ENCODE results near the gene RECQL5. TPM values are rescaled to one million over a fixed set of nuclear protein-coding genes. Genes with fewer than 3 reads are reported as not detected.

Gene RECQL5
- total and polyA plus RNA-seq, 2 of the 8 experiments (the other 6 are each of a cell fraction or from before 2014, with no cell fraction given) = 15.1 to 41.1 TPM

DNA sequence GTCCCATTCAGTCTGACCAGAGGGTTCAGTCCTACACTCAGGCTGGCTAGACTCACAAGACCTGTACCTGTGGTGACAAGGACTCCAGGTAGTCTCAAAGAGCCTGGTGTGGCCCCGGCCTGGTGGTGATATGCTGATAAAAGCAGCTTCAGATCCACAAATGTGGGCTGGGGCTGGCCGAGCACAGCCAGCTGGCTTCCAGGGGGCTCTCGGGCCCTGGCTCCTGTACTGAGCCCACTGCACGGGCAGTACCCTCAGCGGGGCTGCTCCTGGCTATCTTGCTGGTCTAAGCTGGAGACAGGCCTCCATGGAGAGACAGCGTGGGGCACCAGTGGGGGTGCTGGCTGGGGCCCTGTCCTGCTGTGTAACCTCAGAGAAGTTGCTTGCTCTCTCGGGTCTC lies 29.4 kb downstream of the RECQL5 start:
- ChIA-PET CTCF (ENCODE audit: partially characterized antibody) (interaction anchor here (1.0 to 59.2 kb wide), 6 partner anchors 6 to 193 kb away, joined by 3 to 2200 read pairs (median 158); partner anchors contain the start of genes GALK1, RECQL5, SAP30BP and SMIM5), POLR2A (ENCODE audit: partially characterized antibody) (interaction anchor here (0.9 to 2.4 kb wide), 5 partner anchors 8 to 142 kb away, joined by 3 to 7 read pairs (median 4); a partner anchor contains a TSS)
- no peak overlapping the region for H3K4ac ChIP-seq (replicated peaks; ENCODE audit: insufficient read length, low read depth, low read length)
- WGBS, 2 experiments (ENCODE audit: extremely low coverage in 1 of 2, insufficient coverage in 1 of 2, insufficient read length in 1 of 2, insufficient replicate concordance in 2 of 2, low coverage in 1 of 2, low lambda C conversion rate in 2 of 2, missing lambda C conversion rate in 1 of 2) = 98% methylated on average over 7 of the region's 7 CpGs; no CpG with 5 or more reads in 1 of the 2 experiments
- no peak overlapping the region for H4K5ac ChIP-seq (ENCODE audit: insufficient read length, low read depth, low read length)
- H3K23ac ChIP-seq (ENCODE audit: insufficient read length) = no peak overlapping the region
- H2BK15ac ChIP-seq (ENCODE audit: low read length) = no peak overlapping the region
- no peak overlapping the region for H3K18ac ChIP-seq (ENCODE audit: extremely low read depth, low read length)
- peaks cover under 1 to 17% (median 11%) of the 10 kb centered on the region in 4 experiments for H3K4me1 ChIP-seq (replicated peaks in 1 of 4; ENCODE audit: control insufficient read depth in 3 of 4, insufficient read depth in 4 of 4, low read length in 3 of 4)
- H3K4me2 ChIP-seq (ENCODE audit: insufficient read depth in 1 of 2, low read depth in 2 of 2, low read length in 2 of 2) = no peak overlapping the region
- peaks cover 5 to 13% of the 10 kb centered on the region in 2 experiments for H4K20me1 ChIP-seq (replicated peaks in 1 of 2; ENCODE audit: control insufficient read depth in 1 of 2, insufficient read depth in 2 of 2, low read length in 2 of 2)
- H3K14ac ChIP-seq (ENCODE audit: insufficient read length) = no peak overlapping the region
- H4K8ac ChIP-seq (ENCODE audit: extremely low read depth, insufficient read depth, low read length) = no peak overlapping the region
- H2BK20ac ChIP-seq (ENCODE audit: low read length) = no peak overlapping the region
- no peak overlapping the region for H2AFZ ChIP-seq (ENCODE audit: low read length)
- H3K79me2 ChIP-seq (ENCODE audit: control insufficient read depth in 1 of 2, insufficient read depth in 2 of 2, low read length in 2 of 2) = no peaks in the 10 kb centered on the region
- H2AK5ac ChIP-seq (ENCODE audit: low read depth, low read length) = no peak overlapping the region
- no peak overlapping the region for H3K4me3 ChIP-seq (ENCODE audit: extremely low read depth in 1 of 4, insufficient read depth in 2 of 4, low read depth in 3 of 4, low read length in 4 of 4)
- no peak overlapping the region for H3K27ac ChIP-seq (ENCODE audit: low read depth, low read length)
- H3K36me3 ChIP-seq (ENCODE audit: control insufficient read depth in 2 of 4, insufficient read depth in 4 of 4, low read length in 3 of 4) = no peaks in the 10 kb centered on the region; a peak in 1 of 8 replicates
- peak overlapping the region in 1 of 4 experiments; percentile 13; a peak in 2 of 7 replicates for H3K9ac ChIP-seq (replicated peaks in 1 of 4; ENCODE audit: extremely low read depth in 1 of 4, low read depth in 3 of 4, low read length in 3 of 4)
- FAIRE-seq (no peak), DNase-seq (ENCODE audit: low read depth in 1 of 2, low spot score in 2 of 2) (no peak)
- no peaks in the 10 kb centered on the region for H3K9me3 ChIP-seq (ENCODE audit: insufficient read depth in 2 of 2, low read depth in 1 of 2, low read length in 1 of 2)
- H2BK120ac ChIP-seq (replicated peaks; ENCODE audit: low read depth, low read length) = no peak overlapping the region
- no peak overlapping the region for H2BK12ac ChIP-seq (ENCODE audit: low read depth, low read length)
- no peak overlapping the region for H4K91ac ChIP-seq (replicated peaks; ENCODE audit: insufficient read length, low read length)
- H3K79me1 ChIP-seq (ENCODE audit: low read depth, low read length) = no peaks in the 10 kb centered on the region
- no peaks in the 10 kb centered on the region for H3K23me2 ChIP-seq (ENCODE audit: low read depth, low read length)
- no peaks in the 10 kb centered on the region for H3K27me3 ChIP-seq (replicated peaks in 1 of 4; ENCODE audit: control insufficient read depth in 3 of 4, extremely low read depth in 1 of 4, insufficient read depth in 3 of 4, low read length in 3 of 4)
- no peak overlapping the region for H3K56ac ChIP-seq (replicated peaks; ENCODE audit: insufficient read length, low read depth, low read length)
- H2BK5ac ChIP-seq (ENCODE audit: low read depth, low read length) = no peak overlapping the region
- TF ChIP-seq NANOG (IDR thresholded peaks at IDR 0.05; ENCODE audit: insufficient read depth, low read depth, low read length, poor library complexity, severe bottlenecking) = no peak
- TF ChIP-seq CBX5 (IDR thresholded peaks at IDR 0.05; ENCODE audit: low read depth, low read length) = no peak
- TF ChIP-seq SAP30 (IDR thresholded peaks at IDR 0.05; ENCODE audit: insufficient read depth, insufficient replicate concordance, low read length) = no peak
- TF ChIP-seq MAFK (IDR thresholded peaks at IDR 0.05; ENCODE audit: low read depth, low read length) = no peak
- no peak for TF ChIP-seq SUZ12 (IDR thresholded peaks at IDR 0.05; ENCODE audit: low read length)
- no peak for TF ChIP-seq YY1 (IDR thresholded peaks at IDR 0.05; ENCODE audit: low read depth, low read length)
- TF ChIP-seq, protein P1, sequence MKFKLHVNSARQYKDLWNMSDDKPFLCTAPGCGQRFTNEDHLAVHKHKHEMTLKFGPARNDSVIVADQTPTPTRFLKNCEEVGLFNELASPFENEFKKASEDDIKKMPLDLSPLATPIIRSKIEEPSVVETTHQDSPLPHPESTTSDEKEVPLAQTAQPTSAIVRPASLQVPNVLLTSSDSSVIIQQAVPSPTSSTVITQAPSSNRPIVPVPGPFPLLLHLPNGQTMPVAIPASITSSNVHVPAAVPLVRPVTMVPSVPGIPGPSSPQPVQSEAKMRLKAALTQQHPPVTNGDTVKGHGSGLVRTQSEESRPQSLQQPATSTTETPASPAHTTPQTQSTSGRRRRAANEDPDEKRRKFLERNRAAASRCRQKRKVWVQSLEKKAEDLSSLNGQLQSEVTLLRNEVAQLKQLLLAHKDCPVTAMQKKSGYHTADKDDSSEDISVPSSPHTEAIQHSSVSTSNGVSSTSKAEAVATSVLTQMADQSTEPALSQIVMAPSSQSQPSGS (IDR thresholded peaks at IDR 0.05; ENCODE audit: low read length) = no peak
- TF ChIP-seq BACH1 (IDR thresholded peaks at IDR 0.05; ENCODE audit: low read length) = no peak
- TF ChIP-seq SP4 (IDR thresholded peaks at IDR 0.05; ENCODE audit: low read length) = no peak
- TF ChIP-seq BRCA1 (IDR thresholded peaks at IDR 0.05; ENCODE audit: low read depth, low read length) = no peak
- no peak for TF ChIP-seq TEAD4 (IDR thresholded peaks at IDR 0.05; ENCODE audit: low read depth, low read length)
- TF ChIP-seq GTF2F1 (IDR thresholded peaks at IDR 0.05; ENCODE audit: borderline replicate concordance, low read depth, low read length) = no peak

All from H1 (cell line).